GM12878 (cell line): ENCODE results near the gene TRIM73.
"Not testable (repeated sequence)": the region's sequence is repeated elsewhere in the genome, so short reads cannot be mapped to it uniquely, and the experiment has no call there.

Experiments used
- BCL11A ChIP-seq: IDR thresholded peaks from 2 replicates; pipeline ENCODE4 v1.6.1; 2011; ENCODE audit warnings: low read depth, low read length
- EP300 ChIP-seq, 2 experiments: fragments of 150-350 bp in 1 of 2; IDR thresholded peaks; 2 replicates each; pipeline ENCODE4 v1.6.1; 2011 to 2012; ENCODE audit warnings: low read depth in 2 of 2, low read length in 2 of 2, borderline replicate concordance in 1 of 2, improper control_type of control experiment in 1 of 2, inconsistent platforms in 1 of 2; ENCODE audit not compliant: control insufficient read depth in 1 of 2
- HCFC1 ChIP-seq: fragments of 150-350 bp; IDR thresholded peaks from 2 replicates; pipeline ENCODE4 v1.6.1; 2014; ENCODE audit warnings: low read length
- POLR2A ChIP-seq: IDR thresholded peaks from 2 replicates; pipeline ENCODE4 v1.6.1; 2011; ENCODE audit warnings: low read depth, mild to moderate bottlenecking, low read length
- SP1 ChIP-seq: IDR thresholded peaks from one replicate; pipeline ENCODE4 v1.6.1; 2011; ENCODE audit warnings: low read depth, low read length
- ZNF384 ChIP-seq: IDR thresholded peaks from 2 replicates; pipeline ENCODE4 v1.6.1; 2012; ENCODE audit warnings: low read depth, mild to moderate bottlenecking, low read length, improper control_type of control experiment, borderline replicate concordance
- TF ChIP-seq, protein P1 (sequence below), 3 experiments: IDR thresholded peaks in 2 of 3; conservative IDR thresholded peaks in 1 of 3; 2 replicates each; pipeline ENCODE4 v1.5.1; 2011; ENCODE audit warnings: low read depth in 3 of 3, low read length in 3 of 3, mild to moderate bottlenecking in 3 of 3, control low read depth in 2 of 3, moderate library complexity in 2 of 3, inconsistent platforms in 1 of 3, mixed read lengths in 1 of 3; ENCODE audit not compliant: control insufficient read depth in 2 of 3, insufficient read depth in 1 of 3; ENCODE audit errors: extremely low read depth in 1 of 3
- TF ChIP-seq, protein P2 (sequence below): fragments of 450-650 bp; formaldehyde crosslinking; IDR thresholded peaks from 2 replicates; pipeline ENCODE4 v1.4.0; 2020; ENCODE audit warnings: mild to moderate bottlenecking, moderate library complexity
- TF ChIP-seq, protein P3 (sequence below): IDR thresholded peaks from 2 replicates; pipeline ENCODE4 v1.6.1; 2012; ENCODE audit warnings: mild to moderate bottlenecking, low read depth, low read length
- TF ChIP-seq, protein P4 (sequence below): IDR thresholded peaks from 2 replicates; pipeline ENCODE4 v1.6.1; 2012; ENCODE audit warnings: low read depth, low read length, improper control_type of control experiment

DNA sequence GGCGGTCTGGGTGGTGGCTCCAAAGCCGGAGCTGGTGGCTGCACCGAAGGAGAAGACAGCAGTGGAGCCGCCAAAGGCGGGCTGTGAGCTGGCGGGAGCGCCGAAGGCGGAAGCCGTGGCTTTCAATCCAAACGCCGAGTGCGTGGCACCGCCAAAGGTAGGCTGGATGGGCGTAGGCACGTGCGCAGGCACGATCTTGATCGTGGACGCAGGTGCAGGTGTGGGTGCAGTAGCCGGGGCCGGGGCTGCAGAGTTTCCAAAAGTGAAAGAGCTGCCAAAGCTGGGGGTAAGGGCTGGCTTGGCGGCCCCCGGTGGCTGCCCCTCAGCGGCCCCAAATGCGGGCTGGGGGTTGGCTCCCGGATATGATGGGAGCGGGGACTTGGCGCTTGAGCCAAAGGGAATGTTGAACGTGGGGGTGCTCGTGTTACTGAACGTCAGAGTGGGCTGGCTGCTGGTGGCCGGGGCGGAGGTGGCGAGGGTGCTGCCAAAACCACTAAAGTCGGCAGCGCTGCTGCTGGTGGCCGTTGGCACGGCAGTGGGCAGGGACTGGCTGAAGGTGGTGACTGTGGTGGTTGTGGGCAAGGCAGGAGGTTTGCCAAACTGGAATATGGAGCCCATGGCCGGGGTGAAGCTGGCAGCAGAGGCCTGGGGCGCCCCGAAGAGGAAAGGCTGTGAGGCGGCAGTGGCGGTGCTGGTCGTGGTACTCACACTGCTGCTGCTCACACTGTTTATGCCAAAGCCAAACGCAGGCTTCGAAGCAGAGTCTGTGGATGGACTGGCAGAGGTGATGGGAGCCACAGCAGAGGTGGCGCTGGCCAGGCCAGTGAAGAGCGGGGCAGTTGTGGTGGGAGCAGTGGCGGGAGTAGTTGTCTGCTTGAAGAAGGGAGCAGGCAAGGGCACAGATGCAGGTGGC lies 26.6 kb downstream of the TRIM73 start:
- TF ChIP-seq, protein P1, sequence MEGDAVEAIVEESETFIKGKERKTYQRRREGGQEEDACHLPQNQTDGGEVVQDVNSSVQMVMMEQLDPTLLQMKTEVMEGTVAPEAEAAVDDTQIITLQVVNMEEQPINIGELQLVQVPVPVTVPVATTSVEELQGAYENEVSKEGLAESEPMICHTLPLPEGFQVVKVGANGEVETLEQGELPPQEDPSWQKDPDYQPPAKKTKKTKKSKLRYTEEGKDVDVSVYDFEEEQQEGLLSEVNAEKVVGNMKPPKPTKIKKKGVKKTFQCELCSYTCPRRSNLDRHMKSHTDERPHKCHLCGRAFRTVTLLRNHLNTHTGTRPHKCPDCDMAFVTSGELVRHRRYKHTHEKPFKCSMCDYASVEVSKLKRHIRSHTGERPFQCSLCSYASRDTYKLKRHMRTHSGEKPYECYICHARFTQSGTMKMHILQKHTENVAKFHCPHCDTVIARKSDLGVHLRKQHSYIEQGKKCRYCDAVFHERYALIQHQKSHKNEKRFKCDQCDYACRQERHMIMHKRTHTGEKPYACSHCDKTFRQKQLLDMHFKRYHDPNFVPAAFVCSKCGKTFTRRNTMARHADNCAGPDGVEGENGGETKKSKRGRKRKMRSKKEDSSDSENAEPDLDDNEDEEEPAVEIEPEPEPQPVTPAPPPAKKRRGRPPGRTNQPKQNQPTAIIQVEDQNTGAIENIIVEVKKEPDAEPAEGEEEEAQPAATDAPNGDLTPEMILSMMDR (IDR thresholded peaks at IDR 0.05 in 2 of 3, conservative IDR thresholded peaks at IDR 0.05 in 1 of 3; ENCODE audit: control insufficient read depth in 2 of 3, extremely low read depth in 1 of 3, insufficient read depth in 1 of 3, low read depth in 3 of 3, low read length in 3 of 3) = not testable (repeated sequence)
- TF ChIP-seq ZNF384; BCL11A; HCFC1; EP300 (IDR thresholded peaks at IDR 0.05; ENCODE audit: borderline replicate concordance in 1 of 2, control insufficient read depth in 1 of 2, low read depth in 2 of 2, low read length in 2 of 2); POLR2A; SP1: not testable (repeated sequence)
- TF ChIP-seq, protein P2, sequence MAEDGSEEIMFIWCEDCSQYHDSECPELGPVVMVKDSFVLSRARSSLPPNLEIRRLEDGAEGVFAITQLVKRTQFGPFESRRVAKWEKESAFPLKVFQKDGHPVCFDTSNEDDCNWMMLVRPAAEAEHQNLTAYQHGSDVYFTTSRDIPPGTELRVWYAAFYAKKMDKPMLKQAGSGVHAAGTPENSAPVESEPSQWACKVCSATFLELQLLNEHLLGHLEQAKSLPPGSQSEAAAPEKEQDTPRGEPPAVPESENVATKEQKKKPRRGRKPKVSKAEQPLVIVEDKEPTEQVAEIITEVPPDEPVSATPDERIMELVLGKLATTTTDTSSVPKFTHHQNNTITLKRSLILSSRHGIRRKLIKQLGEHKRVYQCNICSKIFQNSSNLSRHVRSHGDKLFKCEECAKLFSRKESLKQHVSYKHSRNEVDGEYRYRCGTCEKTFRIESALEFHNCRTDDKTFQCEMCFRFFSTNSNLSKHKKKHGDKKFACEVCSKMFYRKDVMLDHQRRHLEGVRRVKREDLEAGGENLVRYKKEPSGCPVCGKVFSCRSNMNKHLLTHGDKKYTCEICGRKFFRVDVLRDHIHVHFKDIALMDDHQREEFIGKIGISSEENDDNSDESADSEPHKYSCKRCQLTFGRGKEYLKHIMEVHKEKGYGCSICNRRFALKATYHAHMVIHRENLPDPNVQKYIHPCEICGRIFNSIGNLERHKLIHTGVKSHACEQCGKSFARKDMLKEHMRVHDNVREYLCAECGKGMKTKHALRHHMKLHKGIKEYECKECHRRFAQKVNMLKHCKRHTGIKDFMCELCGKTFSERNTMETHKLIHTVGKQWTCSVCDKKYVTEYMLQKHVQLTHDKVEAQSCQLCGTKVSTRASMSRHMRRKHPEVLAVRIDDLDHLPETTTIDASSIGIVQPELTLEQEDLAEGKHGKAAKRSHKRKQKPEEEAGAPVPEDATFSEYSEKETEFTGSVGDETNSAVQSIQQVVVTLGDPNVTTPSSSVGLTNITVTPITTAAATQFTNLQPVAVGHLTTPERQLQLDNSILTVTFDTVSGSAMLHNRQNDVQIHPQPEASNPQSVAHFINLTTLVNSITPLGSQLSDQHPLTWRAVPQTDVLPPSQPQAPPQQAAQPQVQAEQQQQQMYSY (CRISPR knock-in tag) = not testable (repeated sequence)
- TF ChIP-seq, protein P3, sequence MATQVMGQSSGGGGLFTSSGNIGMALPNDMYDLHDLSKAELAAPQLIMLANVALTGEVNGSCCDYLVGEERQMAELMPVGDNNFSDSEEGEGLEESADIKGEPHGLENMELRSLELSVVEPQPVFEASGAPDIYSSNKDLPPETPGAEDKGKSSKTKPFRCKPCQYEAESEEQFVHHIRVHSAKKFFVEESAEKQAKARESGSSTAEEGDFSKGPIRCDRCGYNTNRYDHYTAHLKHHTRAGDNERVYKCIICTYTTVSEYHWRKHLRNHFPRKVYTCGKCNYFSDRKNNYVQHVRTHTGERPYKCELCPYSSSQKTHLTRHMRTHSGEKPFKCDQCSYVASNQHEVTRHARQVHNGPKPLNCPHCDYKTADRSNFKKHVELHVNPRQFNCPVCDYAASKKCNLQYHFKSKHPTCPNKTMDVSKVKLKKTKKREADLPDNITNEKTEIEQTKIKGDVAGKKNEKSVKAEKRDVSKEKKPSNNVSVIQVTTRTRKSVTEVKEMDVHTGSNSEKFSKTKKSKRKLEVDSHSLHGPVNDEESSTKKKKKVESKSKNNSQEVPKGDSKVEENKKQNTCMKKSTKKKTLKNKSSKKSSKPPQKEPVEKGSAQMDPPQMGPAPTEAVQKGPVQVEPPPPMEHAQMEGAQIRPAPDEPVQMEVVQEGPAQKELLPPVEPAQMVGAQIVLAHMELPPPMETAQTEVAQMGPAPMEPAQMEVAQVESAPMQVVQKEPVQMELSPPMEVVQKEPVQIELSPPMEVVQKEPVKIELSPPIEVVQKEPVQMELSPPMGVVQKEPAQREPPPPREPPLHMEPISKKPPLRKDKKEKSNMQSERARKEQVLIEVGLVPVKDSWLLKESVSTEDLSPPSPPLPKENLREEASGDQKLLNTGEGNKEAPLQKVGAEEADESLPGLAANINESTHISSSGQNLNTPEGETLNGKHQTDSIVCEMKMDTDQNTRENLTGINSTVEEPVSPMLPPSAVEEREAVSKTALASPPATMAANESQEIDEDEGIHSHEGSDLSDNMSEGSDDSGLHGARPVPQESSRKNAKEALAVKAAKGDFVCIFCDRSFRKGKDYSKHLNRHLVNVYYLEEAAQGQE = not testable (repeated sequence)
- TF ChIP-seq, protein P4, sequence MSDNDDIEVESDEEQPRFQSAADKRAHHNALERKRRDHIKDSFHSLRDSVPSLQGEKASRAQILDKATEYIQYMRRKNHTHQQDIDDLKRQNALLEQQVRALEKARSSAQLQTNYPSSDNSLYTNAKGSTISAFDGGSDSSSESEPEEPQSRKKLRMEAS = not testable (repeated sequence)
